ENCODE data around the gene ART1.

DNA sequence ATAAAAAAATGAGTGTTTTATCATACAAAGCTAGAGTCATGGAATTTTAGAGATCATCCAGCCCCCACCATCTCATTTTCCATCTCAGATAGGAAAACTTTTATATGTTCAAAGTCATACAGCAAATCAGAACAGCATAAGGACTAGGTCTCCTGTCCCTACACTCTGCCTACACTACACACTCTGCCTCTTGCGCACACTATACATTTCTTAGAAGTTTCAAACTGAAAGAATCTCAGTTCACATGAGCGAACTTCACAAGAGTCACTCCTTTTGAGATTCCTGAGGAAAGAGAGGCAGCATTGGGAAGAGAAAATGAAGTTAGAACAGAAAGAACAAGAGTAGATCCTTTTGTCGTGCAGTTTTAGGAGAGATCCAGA is 39.7 kb upstream of the ART1 start:
- TF ChIP-seq, protein P1, sequence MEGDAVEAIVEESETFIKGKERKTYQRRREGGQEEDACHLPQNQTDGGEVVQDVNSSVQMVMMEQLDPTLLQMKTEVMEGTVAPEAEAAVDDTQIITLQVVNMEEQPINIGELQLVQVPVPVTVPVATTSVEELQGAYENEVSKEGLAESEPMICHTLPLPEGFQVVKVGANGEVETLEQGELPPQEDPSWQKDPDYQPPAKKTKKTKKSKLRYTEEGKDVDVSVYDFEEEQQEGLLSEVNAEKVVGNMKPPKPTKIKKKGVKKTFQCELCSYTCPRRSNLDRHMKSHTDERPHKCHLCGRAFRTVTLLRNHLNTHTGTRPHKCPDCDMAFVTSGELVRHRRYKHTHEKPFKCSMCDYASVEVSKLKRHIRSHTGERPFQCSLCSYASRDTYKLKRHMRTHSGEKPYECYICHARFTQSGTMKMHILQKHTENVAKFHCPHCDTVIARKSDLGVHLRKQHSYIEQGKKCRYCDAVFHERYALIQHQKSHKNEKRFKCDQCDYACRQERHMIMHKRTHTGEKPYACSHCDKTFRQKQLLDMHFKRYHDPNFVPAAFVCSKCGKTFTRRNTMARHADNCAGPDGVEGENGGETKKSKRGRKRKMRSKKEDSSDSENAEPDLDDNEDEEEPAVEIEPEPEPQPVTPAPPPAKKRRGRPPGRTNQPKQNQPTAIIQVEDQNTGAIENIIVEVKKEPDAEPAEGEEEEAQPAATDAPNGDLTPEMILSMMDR (IDR thresholded peaks at IDR 0.05; ENCODE audit: low read depth, low read length, poor library complexity, severe bottlenecking), result no peak
- TF ChIP-seq EZH2phosphoT487 (IDR thresholded peaks at IDR 0.05; ENCODE audit: borderline replicate concordance, low read length), result no peak

Data from DOHH2 (cell line).